Peyer's patch (tissue), 4 donors: ENCODE data around the gene RFX1. TPM values are rescaled to one million over a fixed set of nuclear protein-coding genes. Genes with fewer than 3 reads are reported as not detected.

Source experiments
- DNase-seq, 3 donors: peaks; one replicate each; pipeline ENCODE4 v3.0.0-alpha.2; 2017 to 2019
- H3K27ac ChIP-seq, 4 donors: fragments of 200-600 bp; sonication (generic); one replicate each; pipeline ENCODE4 v1.5.1; 2016 to 2019
- H3K27me3 ChIP-seq, 2 donors: fragments of 200-600 bp; sonication (generic); one replicate each; pipeline ENCODE4 v1.5.1; 2019
- H3K36me3 ChIP-seq, 3 donors: fragments of 200-600 bp; sonication (generic); one replicate each; pipeline ENCODE4 v1.5.1; 2016 to 2019
- H3K4me1 ChIP-seq, 4 donors: fragments of 200-600 bp; sonication (generic); one replicate each; pipeline ENCODE4 v1.5.1; 2016 to 2019
- H3K4me3 ChIP-seq, 4 donors: fragments of 200-600 bp; sonication (generic); 1 replicate in 3 of 4; 2 replicates in 1 of 4; pipeline ENCODE4 v1.5.1; 2016 to 2019; ENCODE audit warnings: mild to moderate bottlenecking in 1 of 4
- H3K9me3 ChIP-seq, 4 donors: fragments of 200-600 bp; sonication (generic); one replicate each; pipeline ENCODE4 v1.5.1; 2016 to 2019; ENCODE audit warnings: mild to moderate bottlenecking in 1 of 4
- CTCF ChIP-seq, 6 experiments: fragments of 450-650 bp in 4 of 6; fragments of 200-600 bp in 2 of 6; sonication (generic) in 1 of 6; IDR thresholded peaks; one replicate each; pipeline ENCODE4 v1.5.1; 2017 to 2019; ENCODE audit warnings: antibody characterized with exemption in 6 of 6, mild to moderate bottlenecking in 3 of 6, moderate library complexity in 1 of 6
- POLR2A ChIP-seq, 2 donors: fragments of 450-650 bp; IDR thresholded peaks; one replicate each; pipeline ENCODE4 v1.5.1; 2017; ENCODE audit warnings: antibody characterized with exemption in 2 of 2, mild to moderate bottlenecking in 2 of 2, moderate library complexity in 2 of 2
- total RNA-seq, 4 donors: library from RNA; depleted of rRNA; stranded (reverse); fragments of >200 nt; gene quantifications; one replicate each; pipeline ENCODE4 v1.1.0, GENCODE V29; 2016

The RFX1 gene
- total RNA-seq, 4 donors from 2014 or later = 5.8 to 19.0 (median 9.6) TPM

DNA sequence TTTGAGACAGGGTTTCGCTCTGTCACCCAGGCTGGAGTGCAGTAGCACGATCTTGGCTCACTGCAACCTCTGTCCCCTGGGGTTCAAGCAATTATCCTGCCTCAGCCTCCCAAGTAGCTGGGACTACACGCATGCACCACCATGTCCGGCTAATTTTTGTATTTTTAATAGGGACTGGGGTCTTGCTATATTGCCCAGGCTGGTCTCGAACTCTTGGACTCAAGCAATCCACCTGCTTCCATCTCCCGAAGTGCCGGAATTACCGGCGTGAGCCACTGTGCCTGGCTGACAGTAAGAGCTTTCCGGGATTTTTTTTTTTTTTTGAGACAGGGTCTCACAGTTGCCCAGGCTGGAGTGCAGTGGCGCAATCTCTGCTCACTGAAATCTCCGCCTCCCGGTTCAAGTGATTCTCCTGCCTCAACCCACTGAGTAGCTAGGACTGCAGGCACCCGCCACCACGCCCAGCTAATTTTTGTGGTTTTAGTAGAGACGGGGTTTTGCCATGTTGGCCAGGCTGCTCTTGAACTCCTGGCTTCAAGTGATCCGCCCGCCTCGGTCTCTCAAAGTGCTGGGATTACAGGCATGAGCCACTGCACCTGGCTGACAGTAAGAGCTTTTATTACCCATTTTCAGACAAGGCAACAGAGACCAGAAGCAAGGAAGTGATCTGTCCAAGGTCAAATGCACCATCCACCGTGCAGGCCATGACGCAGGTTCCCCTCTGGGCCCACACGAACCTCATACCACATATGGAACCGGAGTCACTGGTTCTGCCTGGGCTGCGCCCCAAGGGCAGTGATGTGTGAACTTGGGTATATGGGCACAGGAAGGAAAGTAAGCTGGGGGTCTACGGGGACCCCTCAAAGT, 21.0 kb downstream of the RFX1 start:
- Histone ChIP-seq H3K27ac (peak overlapping the region in 3 of 4 donors; percentile 91 to 96 (median 96)), H3K36me3 (peaks cover 0 to 19% (median 0%) of the 10 kb centered on the region in 3 donors), H3K4me1 (peaks cover 0 to 64% (median 30%) of the 10 kb centered on the region in 4 donors), H3K9me3 (no peaks in the 10 kb centered on the region), H3K27me3 (no peaks in the 10 kb centered on the region), H3K4me3 (no peak overlapping the region)
- TF ChIP-seq POLR2A (IDR thresholded peaks at IDR 0.05) (no peak), CTCF (IDR thresholded peaks at IDR 0.05) (no peak)
- peak in 2 of 3 donors; percentile 81 for DNase-seq

- Histone ChIP-seq H3K4me1 (peaks cover 0 to 69% (median 33%) of the 10 kb centered on the region in 4 donors), H3K9me3 (no peaks in the 10 kb centered on the region), H3K4me3 (no peak overlapping the region), H3K27ac (peak overlapping the region in 2 of 4 donors; percentile 96), H3K27me3 (no peaks in the 10 kb centered on the region), H3K36me3 (peaks cover 0 to 20% (median 0%) of the 10 kb centered on the region in 3 donors)
- TF ChIP-seq POLR2A (IDR thresholded peaks at IDR 0.05) (no peak), CTCF (IDR thresholded peaks at IDR 0.05) (no peak)
- no peak for DNase-seq
Measured at GRCh38 chr19:13984186-13984585, 21.9 kb downstream of the RFX1 start.

DNA sequence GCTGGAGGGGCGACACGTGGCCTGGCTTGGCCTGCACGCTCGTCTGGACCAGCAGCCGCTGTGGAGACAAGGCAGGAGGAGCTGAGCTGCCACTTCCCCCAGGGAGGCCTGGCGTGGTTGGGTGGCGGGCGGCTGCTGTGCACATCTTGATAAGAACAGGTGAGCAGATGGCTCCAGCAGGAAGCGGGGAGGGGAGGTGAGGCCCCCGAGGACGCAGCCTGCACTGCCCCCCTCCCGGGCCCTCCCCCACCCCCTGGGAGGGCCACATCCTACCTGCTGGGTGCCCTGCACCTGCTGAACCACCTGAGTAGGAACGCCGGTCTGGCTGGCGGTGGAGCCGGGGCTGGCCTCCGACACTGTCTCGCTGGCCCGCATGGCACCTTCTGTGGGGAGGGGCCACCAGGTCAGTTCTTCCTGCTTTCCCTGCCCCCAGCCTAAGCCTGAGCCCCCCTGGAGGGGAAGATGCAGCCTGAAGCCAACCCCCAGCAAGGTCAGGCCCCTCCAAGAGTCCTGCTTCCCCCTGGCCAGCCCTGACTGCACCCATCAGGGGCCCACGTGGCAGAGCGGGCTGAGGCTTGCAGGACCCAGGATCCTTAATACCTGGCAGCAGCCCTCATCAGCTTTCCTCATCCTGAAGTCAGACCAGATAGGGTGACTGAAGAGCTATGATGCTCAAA, 22.8 kb downstream of the RFX1 start:
- Histone ChIP-seq H3K27me3 (no peaks in the 10 kb centered on the region), H3K4me1 (peaks cover 0 to 70% (median 35%) of the 10 kb centered on the region in 4 donors), H3K27ac (peak overlapping the region in 3 of 4 donors; percentile 63 to 96 (median 96)), H3K4me3 (no peak overlapping the region), H3K36me3 (peaks cover 0 to 20% (median 0%) of the 10 kb centered on the region in 3 donors), H3K9me3 (no peaks in the 10 kb centered on the region)
- peak in 2 of 3 donors; percentile 84 to 88 for DNase-seq
- no peak for TF ChIP-seq POLR2A (IDR thresholded peaks at IDR 0.05)
- no peak for TF ChIP-seq CTCF (IDR thresholded peaks at IDR 0.05)

- peaks cover 0 to 20% (median 0%) of the 10 kb centered on the region in 3 donors for H3K36me3 ChIP-seq
- peak overlapping the region in 3 of 4 donors; percentile 63 to 96 (median 96) for H3K27ac ChIP-seq
- no peak overlapping the region for H3K4me3 ChIP-seq
- no peak for DNase-seq
- peaks cover 0 to 65% (median 33%) of the 10 kb centered on the region in 4 donors for H3K4me1 ChIP-seq
- no peaks in the 10 kb centered on the region for H3K9me3 ChIP-seq
- TF ChIP-seq CTCF (IDR thresholded peaks at IDR 0.05) (no peak), POLR2A (IDR thresholded peaks at IDR 0.05) (no peak)
- no peaks in the 10 kb centered on the region for H3K27me3 ChIP-seq
Measured at GRCh38 chr19:13982773-13983172, 23.3 kb downstream of the RFX1 start.

DNA sequence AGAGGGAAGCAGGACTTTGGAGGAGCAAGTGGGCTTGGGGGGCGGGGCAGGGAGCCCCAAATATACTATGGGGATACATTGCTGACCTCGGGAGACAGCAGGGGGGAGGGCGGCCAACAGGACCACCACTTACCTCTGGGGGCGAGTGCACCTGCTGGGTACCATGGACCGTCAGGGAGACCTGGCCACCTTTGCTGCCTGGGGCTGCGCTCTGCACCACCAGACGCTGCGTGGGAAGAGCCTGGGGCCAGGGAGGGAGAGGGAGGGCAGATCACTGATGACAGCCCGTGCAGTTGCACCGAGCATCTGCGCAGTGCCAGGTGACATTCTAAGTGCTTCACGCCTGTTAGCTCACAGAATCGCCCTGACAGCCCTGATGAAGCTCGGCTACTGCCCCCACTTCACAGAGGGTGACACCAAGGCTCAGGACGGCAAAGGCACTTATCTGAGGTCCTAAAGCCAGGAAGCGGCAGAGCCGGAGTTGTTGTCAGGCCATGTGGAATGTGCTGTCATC, 24.1 kb downstream of the RFX1 start:
- TF ChIP-seq POLR2A (IDR thresholded peaks at IDR 0.05) = no peak
- TF ChIP-seq CTCF (IDR thresholded peaks at IDR 0.05) = no peak
- DNase-seq = no peak
- H3K27ac ChIP-seq = peak overlapping the region in 2 of 4 donors; percentile 14 to 96

More for the DNA sequence above, 24.1 kb downstream of the RFX1 start:
- Histone ChIP-seq H3K9me3 (no peaks in the 10 kb centered on the region), H3K36me3 (peaks cover 0 to 20% (median 0%) of the 10 kb centered on the region in 3 donors), H3K4me1 (peaks cover 0 to 57% (median 26%) of the 10 kb centered on the region in 4 donors), H3K27me3 (no peaks in the 10 kb centered on the region), H3K4me3 (no peak overlapping the region)
